Glomerular visceral epithelial cell (primary cell): Measurements from ENCODE around the gene ADCYAP1R1.

Source experiments
- DNase-seq: peaks from one replicate; pipeline ENCODE4 v3.0.0-alpha.2; 2016; ENCODE audit errors: extremely low spot score

Gene ADCYAP1R1

GRCh38 chr7:31106303-31107105 lies 54.4 kb downstream of the ADCYAP1R1 start:
- DNase-seq, result no peak

DNA sequence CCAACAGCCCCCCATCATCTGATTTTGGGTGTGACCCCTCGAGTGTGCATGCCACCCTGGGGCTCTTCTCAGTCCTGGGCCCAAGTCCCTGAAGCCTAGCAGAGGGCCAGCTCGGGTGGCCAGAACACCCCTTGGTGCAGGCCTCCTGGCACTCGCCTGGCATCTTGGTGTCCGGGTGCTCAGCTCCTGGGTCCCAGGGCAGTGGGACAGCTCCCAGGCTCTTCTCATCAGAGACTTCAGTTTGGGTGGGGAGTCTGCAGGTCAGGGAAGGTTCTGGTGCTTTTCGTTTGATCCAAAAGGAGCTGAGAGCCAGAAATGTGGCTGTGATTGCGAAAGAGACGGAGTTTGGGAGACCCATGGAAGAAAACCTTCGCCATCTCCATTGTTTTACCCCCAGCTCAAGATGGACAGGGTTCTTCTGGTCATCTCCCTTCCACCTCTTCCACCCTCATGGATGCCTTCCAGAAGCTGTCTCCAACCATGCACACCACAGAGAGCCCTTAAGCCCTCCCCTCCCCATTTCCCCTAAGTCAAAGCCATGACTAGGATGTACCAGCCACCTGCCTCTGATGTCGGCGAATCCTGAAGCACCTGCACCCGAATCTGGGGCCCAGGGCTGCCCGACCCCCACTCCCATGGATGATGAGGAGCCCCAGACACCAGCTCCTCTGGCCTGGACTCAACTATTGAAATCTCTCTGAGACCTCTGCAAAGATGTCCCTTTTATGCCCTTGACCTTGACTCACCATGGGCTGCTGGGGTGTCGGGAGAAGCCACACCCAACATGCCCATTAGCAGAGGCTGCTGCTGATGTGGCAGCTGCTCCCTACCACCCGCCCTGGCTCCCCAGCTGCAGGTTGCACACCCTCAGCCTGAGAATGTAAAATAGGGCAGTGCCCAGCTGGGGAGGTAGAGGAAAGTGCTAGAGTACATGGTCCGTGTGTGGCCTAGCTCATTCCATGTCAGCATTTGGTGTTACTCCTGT lies 55.3 kb downstream of the ADCYAP1R1 start:
- no peak for DNase-seq

DNA sequence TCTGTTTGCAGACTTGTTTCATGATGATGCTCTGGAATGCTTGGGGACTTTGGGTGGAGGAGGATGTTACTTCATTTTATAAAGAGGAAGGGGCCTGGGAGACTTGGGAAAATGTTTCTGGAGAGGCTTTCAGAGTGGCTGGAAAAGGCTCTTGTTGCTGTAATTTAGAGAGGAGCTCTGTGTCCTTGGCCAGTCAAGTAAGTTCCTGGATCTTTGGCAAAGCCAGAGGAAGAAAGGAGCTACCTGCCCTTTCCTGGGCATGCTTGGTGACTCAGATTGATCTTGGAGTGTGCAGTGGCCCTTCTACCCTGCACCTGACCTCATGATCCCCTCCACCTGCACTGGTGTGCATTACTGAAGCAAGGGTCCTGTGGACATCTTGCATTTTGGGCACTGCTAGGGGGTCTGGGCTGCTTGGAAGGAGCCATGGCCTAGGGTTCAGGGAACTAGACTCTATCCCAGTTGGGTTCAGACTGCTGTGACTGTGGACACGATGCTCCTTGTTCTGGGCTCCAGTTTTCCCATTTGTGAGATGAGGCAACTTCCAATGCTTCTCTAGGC lies 56.1 kb downstream of the ADCYAP1R1 start:
- DNase-seq, result no peak

GRCh38 chr7:31109751-31110150 lies 57.6 kb downstream of the ADCYAP1R1 start:
- DNase-seq, result no peak

GRCh38 chr7:31110331-31111108 lies 58.4 kb downstream of the ADCYAP1R1 start:
- DNase-seq, result no peak

DNA sequence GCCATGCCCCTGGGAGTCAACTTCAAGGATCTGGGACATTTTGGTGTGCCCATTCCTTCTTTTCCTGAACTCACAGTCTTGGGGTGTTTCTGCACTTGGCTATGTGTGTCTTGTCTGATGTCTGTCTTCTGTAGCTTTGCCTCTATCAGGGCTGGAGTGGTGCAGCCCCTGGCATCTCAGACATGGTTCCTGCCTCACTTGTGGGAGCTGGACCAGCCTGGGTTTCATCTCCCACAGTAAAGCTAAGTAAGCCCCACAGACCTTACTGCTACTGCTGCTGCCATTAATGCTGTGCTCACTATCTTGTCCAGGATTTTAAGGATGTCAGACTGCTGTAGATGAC lies 59.0 kb downstream of the ADCYAP1R1 start:
- DNase-seq, result no peak

GRCh38 chr7:31113660-31114059 lies 61.6 kb downstream of the ADCYAP1R1 start:
- no peak for DNase-seq

DNA sequence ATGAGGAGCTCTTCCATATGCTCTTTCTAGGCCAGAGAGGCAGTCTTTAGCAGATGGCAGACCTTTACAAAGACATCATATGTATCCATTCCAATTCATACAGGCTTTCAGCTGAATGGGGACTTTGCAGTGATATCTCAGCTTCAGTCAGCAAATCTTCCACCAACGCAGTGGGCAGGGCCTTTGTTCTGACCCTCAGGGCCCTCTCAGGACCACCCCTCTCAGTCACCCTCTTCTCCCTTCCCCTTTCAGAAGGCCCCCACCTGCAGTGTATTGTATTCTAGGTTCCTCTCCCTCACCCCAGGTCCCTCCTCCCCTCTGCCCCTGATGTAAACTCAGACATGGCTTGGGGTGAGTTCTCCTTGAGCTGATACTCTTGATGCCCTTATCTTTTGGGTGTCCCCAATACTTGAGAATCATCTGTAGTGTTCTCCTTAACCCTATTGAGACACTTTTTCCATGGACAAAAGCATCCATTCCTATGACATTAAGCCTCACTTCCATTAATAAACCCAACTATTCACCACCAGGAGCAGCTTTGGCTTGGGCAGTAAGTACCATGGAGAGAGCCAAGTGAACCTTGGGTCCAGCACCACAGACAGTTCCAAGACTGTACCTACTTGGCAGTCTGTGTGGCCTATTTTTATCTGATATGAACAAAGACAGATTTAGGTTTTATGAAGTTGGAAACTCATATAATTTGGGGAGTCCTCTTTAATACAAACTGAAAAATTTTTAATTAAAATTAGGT lies 62.7 kb downstream of the ADCYAP1R1 start:
- DNase-seq, result peak; percentile 7

GRCh38 chr7:31116615-31117014 lies 64.5 kb downstream of the ADCYAP1R1 start:
- DNase-seq, result no peak

- DNase-seq, result no peak
Measured at GRCh38 chr7:31119249-31119648, 67.1 kb downstream of the ADCYAP1R1 start.

DNA sequence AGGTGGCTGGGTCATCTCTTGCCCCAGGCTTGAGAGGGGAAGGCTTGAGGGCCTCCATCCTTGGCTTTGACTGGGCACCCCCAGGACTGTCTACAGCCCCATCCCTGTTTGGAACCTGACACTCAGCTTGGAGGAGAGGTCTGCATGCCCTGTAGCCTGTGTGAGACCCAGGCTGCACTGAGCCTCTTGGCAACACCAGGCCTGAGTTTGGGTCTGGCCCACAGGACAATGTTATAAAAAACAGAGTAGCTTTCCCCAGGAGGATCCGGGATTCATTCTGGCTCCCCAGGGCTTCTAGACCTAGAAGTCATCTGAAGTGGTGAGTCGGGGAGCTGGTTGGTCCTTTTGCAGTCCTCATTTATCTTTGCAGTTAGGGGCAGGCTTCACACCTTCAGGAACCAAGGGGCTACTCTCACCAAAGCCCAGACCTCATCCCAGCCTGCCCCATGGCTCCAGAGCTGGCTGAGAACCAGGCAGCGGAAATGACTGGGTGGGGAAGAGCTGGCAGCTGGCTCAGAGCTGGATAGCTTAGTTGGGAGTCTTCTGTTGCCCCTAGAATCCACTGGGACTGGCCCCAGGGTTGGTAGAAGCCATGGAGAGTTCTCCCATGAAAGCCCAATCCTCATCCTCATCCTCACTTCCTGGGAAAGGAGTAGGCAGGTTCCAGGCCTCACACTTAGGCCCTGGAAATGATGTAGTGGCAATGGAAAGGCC lies 68.8 kb downstream of the ADCYAP1R1 start:
- no peak for DNase-seq

DNA sequence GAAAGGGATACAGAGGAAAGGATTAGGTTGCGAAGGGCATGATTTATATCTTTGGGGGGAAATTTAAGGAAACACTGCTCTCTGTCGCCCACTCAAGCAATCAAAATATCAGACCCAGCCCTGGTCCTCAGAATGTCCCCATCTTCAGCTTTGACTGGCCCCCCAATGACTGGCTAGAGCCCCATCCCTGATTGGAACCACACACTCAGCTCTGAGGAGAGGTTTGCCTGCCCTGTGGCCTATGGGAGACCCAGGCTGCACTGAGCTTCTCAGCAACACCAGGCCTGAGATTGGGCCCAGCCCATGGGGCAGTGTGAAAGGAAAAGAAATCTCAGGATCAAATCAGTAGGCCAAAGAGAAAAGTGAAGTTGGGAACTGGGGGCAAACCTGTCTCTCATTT lies 69.5 kb downstream of the ADCYAP1R1 start:
- no peak for DNase-seq

DNA sequence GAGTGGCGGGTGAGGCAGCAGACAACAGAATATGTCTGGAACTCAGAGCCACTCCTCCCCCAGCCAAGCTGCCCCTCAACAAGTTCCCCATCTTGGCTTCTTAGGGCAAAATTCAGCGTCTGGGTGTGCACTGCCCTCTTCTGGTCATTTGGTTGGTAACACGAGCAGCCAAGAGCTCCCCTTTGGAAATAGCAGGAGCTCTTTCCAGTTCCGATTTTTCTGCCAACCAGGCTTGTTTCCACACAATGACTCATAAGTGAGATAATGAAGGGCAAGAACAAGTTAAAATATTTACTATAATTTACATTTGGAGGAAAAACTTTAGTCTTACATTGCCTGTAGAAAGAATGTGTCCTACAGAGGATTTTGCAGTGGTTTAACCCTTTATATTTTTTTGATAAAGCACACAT lies 70.5 kb downstream of the ADCYAP1R1 start:
- peak; percentile 65 for DNase-seq

- DNase-seq, result no peak
Measured at GRCh38 chr7:31123321-31123720, 71.2 kb downstream of the ADCYAP1R1 start.

DNA sequence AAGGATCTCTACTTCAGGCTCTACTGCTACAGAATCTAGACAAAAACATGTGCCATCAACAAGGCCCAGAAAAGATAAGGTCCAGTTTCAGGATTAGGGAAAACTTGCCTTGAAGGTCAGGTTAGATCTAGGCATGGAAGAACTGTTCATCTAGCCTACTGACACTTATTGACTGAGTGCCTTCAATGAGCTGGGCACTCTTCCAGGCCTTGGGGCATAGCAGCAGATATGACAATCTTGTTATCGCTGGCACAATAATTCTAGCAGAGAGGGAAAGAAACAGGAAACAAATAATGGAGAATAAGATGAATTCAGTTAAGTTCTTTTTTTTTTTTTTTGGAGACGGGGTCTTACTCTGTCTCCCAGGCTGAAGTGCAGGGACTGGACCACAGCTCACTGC lies 71.6 kb downstream of the ADCYAP1R1 start:
- no peak for DNase-seq

GRCh38 chr7:31125171-31125570 lies 73.1 kb downstream of the ADCYAP1R1 start:
- DNase-seq, result no peak

DNA sequence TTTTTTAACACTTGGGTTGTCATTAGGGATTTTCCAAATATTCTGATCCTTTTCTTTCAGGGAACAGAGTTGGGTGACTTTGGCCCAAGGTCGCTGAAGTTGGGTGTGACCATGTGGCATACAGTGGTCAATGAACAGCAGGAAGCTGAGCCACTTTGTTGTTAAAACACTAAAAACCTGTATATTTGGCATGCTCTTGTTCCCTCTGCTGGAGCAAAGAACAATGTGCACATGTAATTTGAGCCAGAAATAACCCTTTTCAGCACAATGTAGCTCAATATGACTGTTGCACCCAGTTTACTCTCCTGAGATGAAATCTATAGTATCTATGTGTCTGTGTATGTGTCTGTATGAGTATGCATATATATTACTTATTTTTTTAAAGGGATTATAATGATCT lies 74.9 kb downstream of the ADCYAP1R1 start:
- DNase-seq, result no peak

DNA sequence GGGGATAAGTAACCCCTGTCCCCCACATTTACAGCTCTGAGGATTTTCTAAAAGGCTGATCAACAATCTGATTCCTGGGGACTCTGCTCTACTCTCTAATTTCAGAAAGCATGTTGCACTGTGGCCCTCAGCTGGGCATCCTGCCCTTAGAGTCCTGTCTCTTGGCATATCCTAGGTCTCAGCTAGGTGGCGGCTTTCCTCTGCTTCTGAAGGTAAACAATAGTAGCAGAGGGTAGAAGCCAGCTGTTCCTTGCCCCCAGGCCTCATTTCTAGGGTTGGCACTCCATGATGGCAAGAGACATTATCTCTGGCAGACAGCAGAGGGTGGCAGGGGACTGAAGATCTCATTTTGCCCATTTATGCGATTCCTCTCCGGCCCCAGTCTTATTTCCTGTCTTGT lies 77.0 kb downstream of the ADCYAP1R1 start:
- DNase-seq, result no peak

DNA sequence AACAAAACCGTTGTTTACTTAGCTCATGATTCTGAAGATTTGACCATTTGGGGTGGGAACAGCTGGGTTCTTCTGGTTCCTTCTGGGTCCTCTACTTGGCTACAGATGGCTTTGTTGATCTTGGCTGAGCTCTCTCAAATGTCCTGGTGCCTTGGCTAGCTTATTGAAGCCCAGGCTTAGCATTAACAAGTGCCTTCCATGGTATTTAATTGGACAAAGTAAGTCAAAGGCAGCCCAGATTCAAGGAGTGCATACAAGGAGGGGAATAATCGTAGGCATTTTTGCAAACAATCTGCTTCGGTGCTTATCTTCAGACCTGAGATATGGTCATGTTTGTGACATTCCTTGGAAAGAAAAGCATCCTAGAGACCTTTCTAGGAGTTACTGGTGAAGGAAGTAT lies 81.4 kb downstream of the ADCYAP1R1 start:
- DNase-seq, result no peak
